ENCODE data around the gene ERVH48-1. TPM values are rescaled to one million over a fixed set of nuclear protein-coding genes. Genes with fewer than 3 reads are reported as not detected.
A peak's percentile ranks its signal among the peaks of the same experiment; 100 is the strongest.

ERVH48-1 gene
- total and polyA plus RNA-seq, 10 donors: 0.05 TPM; not detected in 9

DNA sequence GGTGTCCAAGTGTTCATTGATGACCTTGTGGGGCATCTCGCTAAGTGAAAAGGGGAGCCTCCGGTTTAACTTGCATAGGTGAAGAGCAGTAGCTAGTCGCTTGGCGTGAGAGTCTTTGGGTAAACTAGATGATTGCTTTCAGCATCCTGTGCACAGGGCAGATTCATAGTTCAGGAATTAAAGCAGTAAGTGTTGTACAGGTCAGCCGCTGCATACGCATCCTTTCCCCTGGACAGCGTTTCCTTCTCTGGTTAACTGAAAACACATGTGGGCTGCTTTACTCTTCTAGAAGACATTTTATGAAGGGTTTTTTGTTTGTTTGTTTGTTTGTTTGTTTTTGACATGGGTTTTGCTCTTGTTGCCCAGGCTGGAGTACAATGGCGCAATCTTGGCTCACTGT is 20.2 kb downstream of the ERVH48-1 start:
- WGBS, 5 donors: 92 to 98% (median 97%) methylated on average over 8 of the region's 8 CpGs
- TF ChIP-seq, protein P1, sequence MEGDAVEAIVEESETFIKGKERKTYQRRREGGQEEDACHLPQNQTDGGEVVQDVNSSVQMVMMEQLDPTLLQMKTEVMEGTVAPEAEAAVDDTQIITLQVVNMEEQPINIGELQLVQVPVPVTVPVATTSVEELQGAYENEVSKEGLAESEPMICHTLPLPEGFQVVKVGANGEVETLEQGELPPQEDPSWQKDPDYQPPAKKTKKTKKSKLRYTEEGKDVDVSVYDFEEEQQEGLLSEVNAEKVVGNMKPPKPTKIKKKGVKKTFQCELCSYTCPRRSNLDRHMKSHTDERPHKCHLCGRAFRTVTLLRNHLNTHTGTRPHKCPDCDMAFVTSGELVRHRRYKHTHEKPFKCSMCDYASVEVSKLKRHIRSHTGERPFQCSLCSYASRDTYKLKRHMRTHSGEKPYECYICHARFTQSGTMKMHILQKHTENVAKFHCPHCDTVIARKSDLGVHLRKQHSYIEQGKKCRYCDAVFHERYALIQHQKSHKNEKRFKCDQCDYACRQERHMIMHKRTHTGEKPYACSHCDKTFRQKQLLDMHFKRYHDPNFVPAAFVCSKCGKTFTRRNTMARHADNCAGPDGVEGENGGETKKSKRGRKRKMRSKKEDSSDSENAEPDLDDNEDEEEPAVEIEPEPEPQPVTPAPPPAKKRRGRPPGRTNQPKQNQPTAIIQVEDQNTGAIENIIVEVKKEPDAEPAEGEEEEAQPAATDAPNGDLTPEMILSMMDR (IDR thresholded peaks at IDR 0.05 in 8 of 11, conservative IDR thresholded peaks at IDR 0.05 in 3 of 11): no peak
- TF ChIP-seq POLR2AphosphoS5 (IDR thresholded peaks at IDR 0.05) (no peak), POLR2A (IDR thresholded peaks at IDR 0.05) (no peak)
- peaks cover 0 to 20% (median 0%) of the 10 kb centered on the region in 6 donors for H3K4me1 ChIP-seq
- no peak overlapping the region for H3K4me3 ChIP-seq
- intact Hi-C loops (cut with DNase I; ENCODE audit: low total_unique reads): no loop called here
- H3K27me3 ChIP-seq (replicated peaks in 1 of 7): no peaks in the 10 kb centered on the region
- no peaks in the 10 kb centered on the region for H3K9me3 ChIP-seq
- H3K36me3 ChIP-seq: peaks cover 0 to 100% (median 69%) of the 10 kb centered on the region in 6 donors
- no peak overlapping the region for H3K27ac ChIP-seq
- no peak for DNase-seq

DNA sequence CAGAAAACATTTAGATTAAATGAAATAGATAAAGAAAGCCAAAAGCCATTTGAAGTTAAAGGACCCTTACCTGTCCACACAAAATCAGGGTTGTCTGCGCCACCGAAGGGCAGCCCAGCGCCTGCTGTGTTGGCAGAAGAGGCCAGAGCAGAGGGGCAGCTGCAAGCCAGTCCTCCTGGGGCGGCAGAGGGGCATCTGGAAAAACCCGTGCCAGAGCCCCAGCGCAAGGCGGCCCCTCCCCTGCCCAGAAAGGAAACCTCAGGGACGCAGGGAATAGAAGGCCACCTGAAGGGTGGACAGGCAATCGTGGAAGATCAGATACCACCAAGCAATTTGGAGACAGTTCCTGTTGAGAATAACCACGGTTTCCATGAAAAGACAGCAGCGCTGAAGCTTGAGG is 21.6 kb downstream of the ERVH48-1 start:
- TF ChIP-seq POLR2AphosphoS5 (IDR thresholded peaks at IDR 0.05) (no peak), POLR2A (IDR thresholded peaks at IDR 0.05) (no peak)
- TF ChIP-seq, protein P1 (IDR thresholded peaks at IDR 0.05 in 8 of 11, conservative IDR thresholded peaks at IDR 0.05 in 3 of 11): no peak
- Histone ChIP-seq H3K27ac (no peak overlapping the region), H3K4me1 (peaks cover 0 to 27% (median under 1%) of the 10 kb centered on the region in 6 donors), H3K27me3 (replicated peaks in 1 of 7) (no peaks in the 10 kb centered on the region), H3K36me3 (peaks cover 0 to 100% (median 66%) of the 10 kb centered on the region in 6 donors), H3K4me3 (no peak overlapping the region), H3K9me3 (no peaks in the 10 kb centered on the region)
- DNase-seq: no peak
- 93 to 98% (median 95%) methylated on average over 11 of the region's 11 CpGs for WGBS, 5 donors
- intact Hi-C loops (cut with DNase I; ENCODE audit: low total_unique reads): no loop called here

DNA sequence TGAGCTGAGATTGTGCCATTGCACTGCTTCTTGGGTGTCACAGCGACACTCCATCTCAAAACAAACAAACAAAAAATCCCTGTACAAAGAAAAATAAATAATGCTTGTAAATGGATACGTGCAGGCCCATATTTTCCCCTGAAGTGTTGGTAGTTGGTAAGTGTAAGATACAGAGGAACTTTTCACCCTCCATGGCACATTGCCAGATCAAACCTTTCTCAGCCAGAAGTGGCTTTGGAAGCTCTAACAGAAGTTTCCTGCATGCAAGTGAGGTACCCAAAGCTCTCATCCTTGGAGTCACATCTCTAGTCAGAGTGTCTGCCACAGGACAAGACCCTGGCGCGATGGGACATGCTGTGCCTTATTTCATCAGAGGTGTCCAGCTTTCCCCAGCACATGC is 25.0 kb downstream of the ERVH48-1 start:
- H3K27ac ChIP-seq: no peak overlapping the region
- H3K4me3 ChIP-seq: no peak overlapping the region
- H3K4me1 ChIP-seq: peaks cover 0 to 46% (median 3%) of the 10 kb centered on the region in 6 donors
- intact Hi-C loops (cut with DNase I; ENCODE audit: low total_unique reads): no loop called here
- peaks cover 0 to 94% (median 62%) of the 10 kb centered on the region in 6 donors for H3K36me3 ChIP-seq
- H3K27me3 ChIP-seq (replicated peaks in 1 of 7): no peaks in the 10 kb centered on the region
- WGBS, 5 donors: 85 to 96% (median 87%) methylated on average over 4 of the region's 4 CpGs
- DNase-seq: no peak
- no peaks in the 10 kb centered on the region for H3K9me3 ChIP-seq
- TF ChIP-seq POLR2AphosphoS5 (IDR thresholded peaks at IDR 0.05) (no peak), POLR2A (IDR thresholded peaks at IDR 0.05) (no peak)
- TF ChIP-seq, protein P1 (IDR thresholded peaks at IDR 0.05 in 8 of 11, conservative IDR thresholded peaks at IDR 0.05 in 3 of 11): no peak

DNA sequence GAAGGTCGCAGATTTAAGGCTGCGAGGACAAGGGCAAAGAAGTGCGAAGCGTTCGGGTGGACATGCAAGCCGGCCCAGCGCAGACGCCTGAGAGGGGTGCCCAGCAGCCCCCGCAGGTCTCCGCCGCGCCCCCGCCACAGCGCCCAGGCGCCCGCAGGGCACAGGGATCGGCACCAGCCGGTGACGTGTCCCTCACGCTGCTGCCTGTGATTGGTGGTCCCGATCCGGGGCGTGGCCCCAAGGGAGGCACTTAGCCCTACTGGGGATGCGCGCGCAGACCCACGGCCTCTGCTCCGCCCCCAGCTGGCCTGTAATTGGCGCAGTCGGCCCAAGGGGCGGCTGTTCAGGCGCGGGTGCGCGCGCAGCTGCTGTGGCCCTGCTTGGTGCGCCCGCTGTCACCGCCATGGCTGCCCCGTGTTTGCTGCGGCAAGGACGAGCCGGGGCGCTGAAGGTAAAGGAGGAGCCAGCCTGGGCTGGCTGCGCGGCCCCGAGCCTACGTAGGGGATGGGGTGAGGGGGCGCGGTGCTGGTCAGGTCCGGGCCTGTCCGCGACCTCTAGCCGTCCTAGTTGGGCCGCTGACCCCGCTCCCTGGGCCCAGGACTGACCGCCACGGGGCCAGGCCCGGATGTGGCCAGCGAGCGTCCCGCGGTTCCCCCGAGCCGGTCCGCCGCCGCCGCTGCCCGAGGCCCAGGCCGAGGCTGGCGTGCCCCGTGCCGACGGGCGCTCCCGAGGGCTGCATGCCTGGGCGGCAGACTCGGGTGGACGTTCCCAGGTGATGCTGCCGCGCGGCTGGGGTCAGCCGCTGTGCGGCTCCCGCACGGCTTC is 32.3 kb downstream of the ERVH48-1 start, which contains the start of gene NDUFV3:
Gene NDUFV3, plus strand, starts transcription at position 379 of the 825 bp plus-strand sequence. Its CDS starts 25 bp downstream, at position 404.
- peak; percentile 100 for DNase-seq
- Histone ChIP-seq H3K27me3 (replicated peaks in 1 of 7) (no peaks in the 10 kb centered on the region), H3K4me1 (peaks cover 0 to 49% (median 21%) of the 10 kb centered on the region in 6 donors), H3K27ac (peak within 1 kb of the TSS; percentile 85 to 99 (median 94)), H3K36me3 (peaks cover 0 to 26% (median 15%) of the 10 kb centered on the region in 6 donors), H3K9me3 (no peaks in the 10 kb centered on the region), H3K4me3 (peak within 1 kb of the TSS; percentile 54 to 99 (median 90))
- intact Hi-C loops (cut with DNase I; ENCODE audit: low total_unique reads): no loop called here
- 0 to 1% (median 0%) methylated on average over 14 to 87 of the region's 87 CpGs for WGBS, 5 donors
- TF ChIP-seq, protein P1 (IDR thresholded peaks at IDR 0.05 in 8 of 11, conservative IDR thresholded peaks at IDR 0.05 in 3 of 11): peak in 5 of 11 experiments; percentile 11 to 47 (median 34)
- TF ChIP-seq POLR2A (IDR thresholded peaks at IDR 0.05) (peak in 2 of 3 donors; percentile 54 to 55), POLR2AphosphoS5 (IDR thresholded peaks at IDR 0.05) (peak; percentile 97 to 99 (median 98))

Measured in spleen (tissue), 11 donors.